ENCODE data around the gene ISL1.

DNA sequence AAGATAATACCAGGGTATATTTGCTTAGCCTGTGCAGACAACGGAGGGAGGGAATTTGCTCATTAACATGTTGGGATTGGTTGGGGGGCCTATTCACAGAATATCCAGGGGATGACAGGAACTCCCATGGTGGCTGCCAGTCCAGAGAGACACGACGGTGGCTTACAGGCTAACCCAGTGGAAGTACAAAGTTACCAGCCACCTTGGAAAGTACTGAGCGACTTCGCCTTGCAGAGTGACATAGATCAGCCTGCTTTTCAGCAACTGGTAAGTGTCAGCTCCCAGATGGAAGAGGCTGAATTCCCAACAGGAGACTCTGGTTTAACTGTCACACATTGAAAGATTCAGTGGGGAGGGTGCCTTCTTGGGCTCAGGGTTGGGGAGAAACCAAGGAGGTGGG, 7.9 kb downstream of the ISL1 start:
- TF ChIP-seq CTCF (IDR thresholded peaks at IDR 0.05) (no peak), POLR2A (IDR thresholded peaks at IDR 0.05) (no peak)
